WI38 (cell line): ENCODE results near the gene KRTAP5-3.
"Not testable (repeated sequence)": the region's sequence is repeated elsewhere in the genome, so short reads cannot be mapped to it uniquely, and the experiment has no call there.

Source experiments
- H3K4me3 ChIP-seq: 2 replicates; pipeline ENCODE4 v1.5.1; 2011; ENCODE audit warnings: low read depth, mild to moderate bottlenecking, control low read depth, low read length
- TF ChIP-seq, protein P1 (sequence below): IDR thresholded peaks from 2 replicates; pipeline ENCODE4 v1.5.1; 2012; ENCODE audit warnings: low read depth, mild to moderate bottlenecking, control low read depth, low read length

Gene KRTAP5-3

DNA sequence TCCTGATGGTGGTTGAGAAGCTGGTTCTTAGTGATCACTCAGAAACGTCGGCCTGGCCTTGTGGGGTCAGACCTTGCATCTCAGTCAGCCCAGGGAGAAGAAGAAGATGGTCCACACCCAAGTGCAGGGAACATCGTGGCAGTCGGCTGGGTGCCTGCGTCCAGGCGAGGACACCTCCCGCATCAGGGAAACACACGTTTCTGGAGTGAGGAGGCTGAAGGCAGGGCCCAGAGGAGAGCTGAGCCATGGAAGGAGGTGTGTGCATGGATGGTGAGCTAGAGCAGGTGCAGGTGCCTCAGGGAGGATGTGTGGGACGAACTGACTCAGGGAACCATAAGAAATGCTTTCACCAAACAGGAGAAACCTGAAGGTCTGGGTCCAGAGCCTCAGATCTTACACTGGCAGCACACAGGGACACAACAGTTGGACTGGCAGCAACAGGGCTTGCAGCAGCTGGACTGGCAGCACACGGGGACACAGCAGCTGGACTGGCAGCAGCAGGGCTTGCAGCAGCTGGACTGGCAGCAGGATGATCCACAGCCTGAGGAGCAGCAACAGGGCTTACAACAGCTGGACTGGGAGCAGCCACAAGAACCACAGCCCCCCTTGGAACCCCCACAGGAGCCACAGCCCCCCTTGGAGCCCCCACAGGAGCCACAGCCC, 10.8 kb downstream of the KRTAP5-3 start:
- TF ChIP-seq, protein P1, sequence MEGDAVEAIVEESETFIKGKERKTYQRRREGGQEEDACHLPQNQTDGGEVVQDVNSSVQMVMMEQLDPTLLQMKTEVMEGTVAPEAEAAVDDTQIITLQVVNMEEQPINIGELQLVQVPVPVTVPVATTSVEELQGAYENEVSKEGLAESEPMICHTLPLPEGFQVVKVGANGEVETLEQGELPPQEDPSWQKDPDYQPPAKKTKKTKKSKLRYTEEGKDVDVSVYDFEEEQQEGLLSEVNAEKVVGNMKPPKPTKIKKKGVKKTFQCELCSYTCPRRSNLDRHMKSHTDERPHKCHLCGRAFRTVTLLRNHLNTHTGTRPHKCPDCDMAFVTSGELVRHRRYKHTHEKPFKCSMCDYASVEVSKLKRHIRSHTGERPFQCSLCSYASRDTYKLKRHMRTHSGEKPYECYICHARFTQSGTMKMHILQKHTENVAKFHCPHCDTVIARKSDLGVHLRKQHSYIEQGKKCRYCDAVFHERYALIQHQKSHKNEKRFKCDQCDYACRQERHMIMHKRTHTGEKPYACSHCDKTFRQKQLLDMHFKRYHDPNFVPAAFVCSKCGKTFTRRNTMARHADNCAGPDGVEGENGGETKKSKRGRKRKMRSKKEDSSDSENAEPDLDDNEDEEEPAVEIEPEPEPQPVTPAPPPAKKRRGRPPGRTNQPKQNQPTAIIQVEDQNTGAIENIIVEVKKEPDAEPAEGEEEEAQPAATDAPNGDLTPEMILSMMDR = no peak

DNA sequence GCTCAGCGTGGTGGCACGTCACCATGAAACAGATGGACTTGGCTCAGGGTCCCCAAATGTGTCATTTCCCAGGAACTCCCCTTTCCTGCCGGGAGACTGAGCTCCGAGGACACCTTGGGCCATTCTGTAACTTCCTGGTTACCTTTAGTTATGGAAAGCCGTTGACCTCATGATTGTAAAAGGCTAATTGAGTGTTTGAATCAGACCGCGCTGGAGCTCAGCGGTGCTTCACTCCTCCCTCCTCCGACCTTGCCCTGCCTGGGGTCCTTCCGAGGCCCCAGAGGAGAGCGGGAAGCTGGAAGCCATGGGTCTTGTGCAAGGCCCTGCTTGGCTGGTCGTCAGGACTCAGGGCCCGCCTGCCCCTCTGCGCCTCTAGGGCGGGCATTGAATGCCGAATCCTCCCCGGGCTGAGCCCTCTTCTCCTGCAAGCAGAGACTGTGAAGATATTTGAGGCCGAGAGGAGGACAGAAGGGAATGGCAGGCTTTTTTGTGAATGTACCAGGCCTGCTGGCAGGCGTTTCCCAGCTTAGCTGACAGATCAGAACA, 11.6 kb downstream of the KRTAP5-3 start:
- H3K4me3 ChIP-seq = not testable (repeated sequence)

More for the DNA sequence above, 10.8 kb downstream of the KRTAP5-3 start:
- no peak overlapping the region for H3K4me3 ChIP-seq

DNA sequence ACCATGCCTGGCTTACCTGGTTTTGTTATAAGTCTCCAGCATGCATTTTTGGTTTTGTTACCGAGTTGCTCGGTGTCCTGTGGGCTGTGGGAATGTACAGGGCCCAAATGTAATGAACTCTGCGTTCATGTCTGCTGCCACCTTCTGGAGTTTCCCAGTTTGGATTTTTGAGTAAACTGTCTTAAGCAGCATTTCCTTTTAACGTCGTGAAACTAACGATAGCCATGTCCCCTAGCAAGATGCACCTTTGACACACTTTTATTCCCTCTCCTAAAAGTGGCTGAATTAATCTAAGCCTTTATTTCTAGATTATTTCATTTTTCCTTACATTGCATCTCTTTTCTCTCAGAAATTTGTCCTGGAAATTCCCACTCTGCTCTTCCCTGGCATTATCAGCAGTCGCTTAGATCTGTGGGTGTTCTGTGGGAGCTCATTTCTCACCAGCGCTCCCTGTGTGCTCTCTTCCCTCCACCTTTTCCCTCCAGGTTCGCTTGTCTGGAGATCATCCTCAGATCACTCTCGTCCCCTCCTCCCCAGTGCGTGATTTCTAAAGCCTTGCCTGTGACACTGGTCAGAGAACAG, 12.2 kb downstream of the KRTAP5-3 start:
- not testable (repeated sequence) for H3K4me3 ChIP-seq

DNA sequence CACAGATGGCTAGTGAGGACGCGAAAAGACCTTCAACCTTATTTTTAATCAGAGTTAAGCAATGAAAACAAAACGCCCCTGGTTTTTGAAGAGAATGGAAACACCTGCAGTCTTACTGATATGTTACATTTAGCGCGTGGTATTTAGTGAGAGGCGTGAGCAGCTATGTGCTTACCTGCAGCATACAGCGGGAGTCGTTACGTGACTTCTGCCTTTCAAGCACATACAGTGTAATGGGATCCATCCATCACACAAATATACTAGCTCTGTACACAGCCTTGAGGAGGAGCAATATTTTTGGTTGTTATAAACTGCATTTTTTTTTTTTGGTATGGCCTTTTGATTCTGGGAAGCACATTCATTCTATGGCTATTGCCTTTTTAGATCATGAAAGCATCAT, 15.6 kb downstream of the KRTAP5-3 start:
- TF ChIP-seq, protein P1 = no peak

DNA sequence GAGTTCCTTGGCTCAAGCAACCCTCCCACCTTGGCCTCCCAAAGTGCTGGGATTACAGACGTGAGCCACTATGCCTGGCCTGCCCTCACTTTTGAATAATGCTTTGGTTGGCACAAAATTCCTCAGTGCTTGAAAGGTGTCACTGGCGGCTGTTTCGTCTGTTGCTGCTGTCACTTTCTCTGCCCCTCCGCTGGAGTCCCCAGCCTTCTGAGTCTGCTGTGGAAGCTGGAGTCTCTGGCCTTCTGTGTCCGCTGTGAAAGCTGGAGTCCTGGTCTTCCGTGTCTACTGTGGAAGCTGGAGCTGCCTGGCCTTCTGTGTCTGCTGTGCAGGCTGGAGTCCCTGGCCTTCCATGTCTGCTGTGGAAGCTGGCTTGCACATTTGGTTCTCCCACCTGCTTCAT, 18.3 kb downstream of the KRTAP5-3 start:
- TF ChIP-seq, protein P1 = no peak
- no peak overlapping the region for H3K4me3 ChIP-seq

More for the DNA sequence above, 15.6 kb downstream of the KRTAP5-3 start:
- H3K4me3 ChIP-seq = no peak overlapping the region

DNA sequence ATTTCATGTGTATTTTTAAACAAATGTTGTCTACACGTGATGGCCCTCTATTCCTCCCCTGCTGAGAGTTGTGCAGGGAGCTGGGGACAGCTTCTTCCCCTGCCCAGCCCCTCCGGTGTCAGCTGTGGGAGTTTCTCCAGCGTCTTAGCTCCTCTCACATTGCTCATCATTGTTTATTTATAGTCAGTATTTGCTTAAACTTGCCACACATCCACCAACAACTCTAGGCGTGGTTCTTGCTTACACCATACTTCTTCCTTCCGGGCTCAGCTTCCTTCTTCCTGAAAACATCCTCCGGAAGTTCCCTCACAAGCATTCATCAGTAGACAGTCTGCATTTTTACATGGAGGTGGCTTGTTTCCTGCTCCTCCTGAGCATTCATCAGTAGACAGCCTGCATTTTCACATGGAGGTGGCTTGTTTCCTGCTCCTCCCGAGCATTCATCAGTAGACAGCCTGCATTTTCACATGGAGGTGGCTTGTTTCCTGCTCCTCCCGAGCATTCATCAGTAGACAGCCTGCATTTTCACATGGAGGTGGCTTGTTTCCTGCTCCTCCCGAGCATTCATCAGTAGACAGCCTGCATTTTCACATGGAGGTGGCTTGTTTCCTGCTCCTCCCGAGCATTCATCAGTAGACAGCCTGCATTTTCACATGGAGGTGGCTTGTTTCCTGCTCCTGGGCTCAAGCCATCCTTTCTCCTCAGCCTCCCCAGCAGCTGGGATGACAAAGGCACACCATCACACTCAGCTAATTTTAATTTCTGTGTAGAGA, 18.9 kb downstream of the KRTAP5-3 start:
- H3K4me3 ChIP-seq = not testable (repeated sequence)

DNA sequence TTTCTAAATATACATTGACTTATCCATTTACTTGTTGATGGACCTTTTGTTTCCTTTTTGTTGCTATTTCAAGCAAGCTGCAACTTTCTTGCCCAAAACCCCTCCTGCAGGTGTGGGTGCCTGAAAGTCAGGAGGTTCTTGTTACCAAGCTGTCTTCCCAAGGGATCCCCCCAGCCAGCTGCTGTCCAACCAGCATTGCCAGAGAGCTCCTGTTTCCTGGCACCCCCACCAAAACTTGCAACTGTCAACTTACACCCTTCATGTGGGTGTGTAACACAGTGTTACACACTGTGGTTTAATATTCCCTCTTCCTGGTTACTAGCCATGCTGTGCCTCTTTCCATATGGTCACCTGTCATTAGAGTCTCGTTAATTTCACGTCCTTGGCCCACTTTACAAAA, 21.6 kb downstream of the KRTAP5-3 start:
- H3K4me3 ChIP-seq = no peak overlapping the region
- TF ChIP-seq, protein P1 = no peak

DNA sequence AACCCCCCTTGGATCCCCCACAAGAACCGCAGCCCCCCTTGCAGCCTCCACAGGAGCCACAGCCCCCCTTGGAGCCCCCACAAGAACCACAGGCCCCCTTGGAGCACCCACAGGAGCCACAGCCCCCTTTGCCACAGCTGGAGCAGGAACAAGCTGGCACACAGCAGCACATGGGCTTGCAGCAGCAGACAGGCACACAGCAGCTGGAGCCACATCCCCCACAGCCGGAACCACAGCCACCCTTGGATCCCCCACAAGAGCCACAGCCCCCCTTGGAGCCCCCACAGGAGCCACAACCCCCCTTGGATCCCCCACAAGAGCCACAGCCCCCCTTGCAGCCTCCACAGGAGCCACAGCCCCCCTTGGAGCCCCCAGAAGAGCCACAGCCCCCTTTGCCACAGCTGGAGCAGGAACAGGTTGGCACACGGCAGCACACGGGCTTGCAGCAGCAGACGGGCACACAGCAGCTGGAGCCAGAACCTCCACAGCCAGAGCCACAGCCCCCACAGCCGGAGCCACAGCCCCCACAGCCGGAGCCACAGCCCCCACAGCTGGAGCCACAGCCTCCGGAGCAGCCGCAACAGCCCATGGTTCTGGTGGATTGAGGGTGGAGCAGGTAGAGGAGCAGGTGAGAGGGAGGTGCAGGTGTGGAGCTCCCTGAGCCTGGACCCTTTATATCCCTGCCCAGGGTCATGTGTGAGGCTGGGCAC, 23.4 kb downstream of the KRTAP5-3 start, which contains the start of gene KRTAP5-1:
TSS of gene KRTAP5-1 (minus strand) at position 623 of the 710 bp plus-strand sequence. CDS start at position 589, 34 bp downstream.
- H3K4me3 ChIP-seq = not testable (repeated sequence)

DNA sequence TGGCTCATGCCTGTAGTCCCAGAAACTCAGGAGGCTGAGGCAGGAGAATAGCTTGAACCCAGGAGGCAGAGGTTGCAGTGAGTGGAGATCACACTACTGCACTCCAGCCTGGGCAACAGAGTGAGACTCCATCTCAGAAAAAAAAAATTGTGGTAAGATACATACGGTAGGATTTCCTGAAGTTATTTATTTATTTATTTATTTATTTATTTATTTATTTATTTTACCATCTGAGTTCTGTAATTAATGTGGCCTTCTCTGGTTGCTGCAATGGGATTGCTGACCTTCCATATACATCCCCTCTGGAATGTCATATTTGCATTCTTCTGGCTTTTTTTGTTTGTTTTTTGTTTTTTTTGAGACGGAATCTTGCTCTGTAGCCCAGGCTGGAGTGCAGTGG, 25.4 kb downstream of the KRTAP5-3 start:
- H3K4me3 ChIP-seq = not testable (repeated sequence)
